Mesangial cell (primary cell): ENCODE measurements around the gene VCAN. TPM values are rescaled to one million over a fixed set of nuclear protein-coding genes. Genes with fewer than 3 reads are reported as not detected.

Experiments used
- total RNA-seq: library from RNA; depleted of rRNA; stranded (reverse); fragments of >200 nt; gene quantifications from 2 replicates; pipeline ENCODE4 v1.2.3, GENCODE V29; 2015

Gene VCAN
- 284 and 1,012 TPM in 2 replicates for total RNA-seq

DNA sequence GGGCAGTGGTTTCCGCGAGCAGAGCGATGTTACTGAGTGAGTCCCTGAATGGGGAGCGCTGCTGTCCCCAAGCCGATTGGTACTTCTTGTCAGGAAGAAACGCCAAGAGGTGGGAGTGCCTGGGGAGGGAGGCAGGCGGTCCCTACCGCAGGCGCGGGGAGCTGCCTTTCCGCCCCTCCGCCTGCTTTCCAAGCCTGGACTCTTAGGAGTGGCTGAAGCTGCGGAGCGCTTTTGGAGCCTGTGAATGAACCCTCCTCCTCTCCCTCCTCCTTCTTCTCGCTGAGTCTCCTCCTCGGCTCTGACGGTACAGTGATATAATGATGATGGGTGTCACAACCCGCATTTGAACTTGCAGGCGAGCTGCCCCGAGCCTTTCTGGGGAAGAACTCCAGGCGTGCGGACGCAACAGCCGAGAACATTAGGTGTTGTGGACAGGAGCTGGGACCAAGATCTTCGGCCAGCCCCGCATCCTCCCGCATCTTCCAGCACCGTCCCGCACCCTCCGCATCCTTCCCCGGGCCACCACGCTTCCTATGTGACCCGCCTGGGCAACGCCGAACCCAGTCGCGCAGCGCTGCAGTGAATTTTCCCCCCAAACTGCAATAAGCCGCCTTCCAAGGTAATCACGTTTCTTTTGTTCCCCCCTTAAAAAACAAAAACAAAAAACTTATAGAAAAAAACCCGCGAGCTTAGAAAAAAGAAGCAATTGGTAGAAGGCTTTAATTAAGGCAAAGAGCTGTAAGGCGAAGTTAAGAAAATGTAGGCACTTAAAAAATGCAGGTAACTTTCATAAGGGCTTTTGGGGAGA is at the start of gene VCAN:
Gene VCAN, plus strand, starts transcription at position 340 of the 808 bp plus-strand sequence. CDS start 11,775 bp downstream, outside the sequence.

Other genes with a start within 250 kb of the VCAN start
- 0.49 and 0.76 TPM in 2 replicates for gene HAPLN1, start 249.1 kb downstream of the VCAN start, total RNA-seq